HFF-Myc (cell line): ENCODE data around the gene C1QTNF3.

Experiments used
- DNase-seq: peaks from one replicate; pipeline ENCODE4 v3.0.0-alpha.2; 2011; ENCODE audit warnings: low read depth; ENCODE audit errors: extremely low read depth
- H3K4me3 ChIP-seq: replicated peaks from 2 replicates; pipeline ENCODE4 v1.5.1; 2011; ENCODE audit warnings: low read depth, mild to moderate bottlenecking, control low read depth, low read length
- TF ChIP-seq, protein P1 (sequence below): IDR thresholded peaks from 2 replicates; pipeline ENCODE4 v1.5.1; 2012; ENCODE audit warnings: mild to moderate bottlenecking, low read depth, low read length, control low read depth; ENCODE audit errors: missing control alignments

The C1QTNF3 gene

GRCh38 chr5:34062419-34062818, 19.4 kb upstream of the C1QTNF3 start:
- DNase-seq: no peak
- TF ChIP-seq, protein P1, sequence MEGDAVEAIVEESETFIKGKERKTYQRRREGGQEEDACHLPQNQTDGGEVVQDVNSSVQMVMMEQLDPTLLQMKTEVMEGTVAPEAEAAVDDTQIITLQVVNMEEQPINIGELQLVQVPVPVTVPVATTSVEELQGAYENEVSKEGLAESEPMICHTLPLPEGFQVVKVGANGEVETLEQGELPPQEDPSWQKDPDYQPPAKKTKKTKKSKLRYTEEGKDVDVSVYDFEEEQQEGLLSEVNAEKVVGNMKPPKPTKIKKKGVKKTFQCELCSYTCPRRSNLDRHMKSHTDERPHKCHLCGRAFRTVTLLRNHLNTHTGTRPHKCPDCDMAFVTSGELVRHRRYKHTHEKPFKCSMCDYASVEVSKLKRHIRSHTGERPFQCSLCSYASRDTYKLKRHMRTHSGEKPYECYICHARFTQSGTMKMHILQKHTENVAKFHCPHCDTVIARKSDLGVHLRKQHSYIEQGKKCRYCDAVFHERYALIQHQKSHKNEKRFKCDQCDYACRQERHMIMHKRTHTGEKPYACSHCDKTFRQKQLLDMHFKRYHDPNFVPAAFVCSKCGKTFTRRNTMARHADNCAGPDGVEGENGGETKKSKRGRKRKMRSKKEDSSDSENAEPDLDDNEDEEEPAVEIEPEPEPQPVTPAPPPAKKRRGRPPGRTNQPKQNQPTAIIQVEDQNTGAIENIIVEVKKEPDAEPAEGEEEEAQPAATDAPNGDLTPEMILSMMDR: no peak
- H3K4me3 ChIP-seq: no peak overlapping the region

- TF ChIP-seq, protein P1: no peak
- H3K4me3 ChIP-seq: no peak overlapping the region
- no peak for DNase-seq
Measured at GRCh38 chr5:34061993-34062392, 19.0 kb upstream of the C1QTNF3 start.

- no peak overlapping the region for H3K4me3 ChIP-seq
- DNase-seq: no peak
- TF ChIP-seq, protein P1: no peak
Measured at GRCh38 chr5:34059977-34060376, 17.0 kb upstream of the C1QTNF3 start.

- TF ChIP-seq, protein P1: no peak
- no peak for DNase-seq
- H3K4me3 ChIP-seq: no peak overlapping the region
Measured at GRCh38 chr5:34058532-34058931, 15.5 kb upstream of the C1QTNF3 start.

DNA sequence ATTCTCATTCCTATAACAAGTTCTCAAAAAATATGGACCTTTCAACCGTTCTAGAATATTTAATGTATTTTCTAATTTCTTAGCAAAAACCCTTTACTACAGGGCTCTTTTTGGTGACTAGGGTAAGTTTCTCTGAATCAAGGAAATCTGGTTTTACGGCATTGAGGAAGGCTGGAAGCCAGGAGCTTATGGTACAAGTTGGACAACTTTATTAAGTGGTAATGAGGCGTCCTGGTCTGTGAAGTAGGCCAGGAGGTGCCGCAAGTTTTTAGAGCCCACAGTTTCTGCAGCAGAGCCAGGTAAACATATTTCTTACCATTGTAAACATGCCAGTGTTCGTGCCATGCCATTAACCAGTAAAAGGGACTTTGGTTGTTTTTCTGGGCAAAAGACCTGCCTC, 14.6 kb upstream of the C1QTNF3 start:
- TF ChIP-seq, protein P1: no peak
- DNase-seq: no peak
- no peak overlapping the region for H3K4me3 ChIP-seq

DNA sequence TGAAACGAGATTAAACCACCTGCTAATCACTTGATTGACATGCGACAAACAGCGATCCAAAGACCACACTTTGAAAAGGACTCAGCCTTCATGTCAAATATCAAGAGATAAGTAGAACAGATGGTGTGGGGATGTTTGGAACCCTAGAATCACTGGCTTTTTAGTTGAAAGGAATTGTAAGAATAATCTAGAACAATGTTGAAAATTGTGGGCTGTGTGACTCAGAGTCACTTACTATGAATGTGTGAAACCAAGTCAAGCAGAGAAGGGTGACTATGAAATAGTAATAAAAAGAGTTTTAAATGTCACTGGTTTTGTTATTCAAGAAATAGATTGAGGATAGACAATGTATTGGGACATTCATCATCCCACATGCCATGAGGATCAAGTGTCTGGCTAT, 14.1 kb upstream of the C1QTNF3 start:
- TF ChIP-seq, protein P1: no peak
- H3K4me3 ChIP-seq: no peak overlapping the region
- no peak for DNase-seq

DNA sequence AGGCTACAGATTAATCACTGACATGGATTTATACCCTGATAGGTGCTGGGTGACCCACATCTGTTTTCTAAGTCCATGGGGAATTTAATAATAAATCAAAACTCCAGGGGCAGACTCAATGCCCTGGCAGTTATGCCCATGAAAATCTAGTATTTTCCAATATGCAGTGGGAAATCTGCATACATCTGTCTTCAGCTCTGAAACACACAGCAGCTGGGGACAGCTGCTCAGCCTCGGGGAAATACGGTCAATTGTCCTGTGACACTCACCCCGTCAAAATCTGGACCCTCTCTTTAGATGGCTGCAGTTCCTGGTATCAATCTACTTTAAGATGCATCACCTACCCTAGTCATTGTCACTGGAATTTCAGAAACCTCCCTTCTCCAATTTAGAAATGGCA, 12.7 kb upstream of the C1QTNF3 start:
- TF ChIP-seq, protein P1: no peak
- no peak overlapping the region for H3K4me3 ChIP-seq
- DNase-seq: no peak
